ENCODE results near the gene C19orf85. TPM values are rescaled to one million over a fixed set of nuclear protein-coding genes. Genes with fewer than 3 reads are reported as not detected.

C19orf85 gene
- total and polyA plus RNA-seq, 9 donors, result not detected

DNA sequence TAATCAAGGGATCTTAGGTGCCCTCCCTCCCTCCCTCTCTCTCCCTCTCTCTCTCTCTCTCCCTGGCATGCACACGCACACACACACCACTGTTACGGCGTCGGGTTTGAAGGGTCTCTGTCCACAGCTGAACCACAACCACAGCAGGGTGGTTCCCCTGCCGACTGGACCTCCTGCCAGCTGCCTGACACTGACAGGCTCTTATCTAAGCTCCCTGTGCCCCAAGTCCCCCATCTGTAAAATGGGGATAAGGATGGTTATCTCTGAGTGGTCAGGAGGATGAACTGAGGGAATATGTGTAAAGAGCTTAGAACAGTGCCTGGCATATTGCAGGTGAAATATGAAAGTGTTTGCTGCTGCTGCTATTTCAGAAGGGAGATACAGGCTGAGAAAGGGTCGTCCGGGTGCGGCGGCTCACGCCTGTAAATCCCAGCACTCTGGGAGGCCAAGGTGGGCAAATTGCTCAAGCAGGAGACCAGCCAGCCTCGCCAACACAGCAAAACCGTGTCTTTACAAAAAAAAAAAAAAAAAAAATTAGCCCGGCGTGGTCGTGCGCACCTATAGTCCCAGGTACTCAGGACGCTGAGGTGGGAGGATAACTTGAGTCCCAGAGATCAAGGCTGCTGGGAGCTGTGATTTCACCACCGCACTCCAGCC lies 20.6 kb downstream of the C19orf85 start:
- Histone ChIP-seq H3K9me3 (no peaks in the 10 kb centered on the region), H3K4me1 (ENCODE audit: insufficient read depth) (no peaks in the 10 kb centered on the region), H3K27ac (no peak overlapping the region), H3K36me3 (no peaks in the 10 kb centered on the region), H3K27me3 (no peaks in the 10 kb centered on the region), H3K4me3 (no peak overlapping the region)
- 25 to 37% (median 29%) methylated on average over 18 of the region's 18 CpGs for WGBS, 3 donors
- TF ChIP-seq POLR2A (IDR thresholded peaks at IDR 0.05), result no peak
- TF ChIP-seq, protein P1, sequence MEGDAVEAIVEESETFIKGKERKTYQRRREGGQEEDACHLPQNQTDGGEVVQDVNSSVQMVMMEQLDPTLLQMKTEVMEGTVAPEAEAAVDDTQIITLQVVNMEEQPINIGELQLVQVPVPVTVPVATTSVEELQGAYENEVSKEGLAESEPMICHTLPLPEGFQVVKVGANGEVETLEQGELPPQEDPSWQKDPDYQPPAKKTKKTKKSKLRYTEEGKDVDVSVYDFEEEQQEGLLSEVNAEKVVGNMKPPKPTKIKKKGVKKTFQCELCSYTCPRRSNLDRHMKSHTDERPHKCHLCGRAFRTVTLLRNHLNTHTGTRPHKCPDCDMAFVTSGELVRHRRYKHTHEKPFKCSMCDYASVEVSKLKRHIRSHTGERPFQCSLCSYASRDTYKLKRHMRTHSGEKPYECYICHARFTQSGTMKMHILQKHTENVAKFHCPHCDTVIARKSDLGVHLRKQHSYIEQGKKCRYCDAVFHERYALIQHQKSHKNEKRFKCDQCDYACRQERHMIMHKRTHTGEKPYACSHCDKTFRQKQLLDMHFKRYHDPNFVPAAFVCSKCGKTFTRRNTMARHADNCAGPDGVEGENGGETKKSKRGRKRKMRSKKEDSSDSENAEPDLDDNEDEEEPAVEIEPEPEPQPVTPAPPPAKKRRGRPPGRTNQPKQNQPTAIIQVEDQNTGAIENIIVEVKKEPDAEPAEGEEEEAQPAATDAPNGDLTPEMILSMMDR (IDR thresholded peaks at IDR 0.05), result no peak
- TF ChIP-seq EP300 (IDR thresholded peaks at IDR 0.05), result no peak
- intact Hi-C loops (cut with DNase I), result no loop called here
- DNase-seq, result no peak

DNA sequence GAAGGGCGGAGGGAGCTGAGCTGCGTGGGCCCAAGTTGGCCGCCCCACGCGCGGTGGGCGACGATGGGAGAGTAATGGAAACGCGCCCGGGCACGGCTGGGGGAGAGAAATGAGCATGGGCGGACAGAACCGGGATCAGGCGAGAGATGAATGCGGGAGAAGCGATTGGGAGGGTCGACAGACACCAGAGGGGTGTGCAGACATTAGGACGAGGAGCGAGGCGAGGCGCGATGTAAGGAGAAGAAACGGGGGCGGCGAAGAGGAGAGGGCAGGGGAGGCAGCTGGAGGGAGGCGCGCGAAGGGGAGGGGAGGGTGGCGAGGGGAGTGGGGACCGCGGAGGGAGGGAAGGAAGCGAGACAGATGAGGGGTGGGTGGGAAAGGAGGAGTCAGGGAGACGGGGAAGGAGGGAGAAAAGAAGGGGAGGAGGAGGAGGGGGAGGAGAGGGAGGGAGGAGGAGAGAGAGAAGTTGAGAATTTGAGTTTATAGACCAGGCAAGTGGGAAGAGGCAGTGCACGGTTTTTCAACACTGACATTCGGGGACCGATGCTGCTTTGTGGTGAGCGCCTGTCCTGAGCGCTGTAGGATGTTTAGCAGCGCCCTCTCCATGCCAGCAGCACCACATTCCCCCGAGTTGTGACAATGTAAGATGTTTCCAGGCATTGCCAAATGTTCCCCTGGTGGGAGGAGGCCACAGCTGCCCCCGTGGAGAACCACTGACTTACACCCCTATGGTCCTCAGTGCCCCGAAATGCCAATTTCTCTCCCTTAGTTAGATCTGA lies 21.3 kb downstream of the C19orf85 start, which contains the start of gene SHISA7:
Gene SHISA7, minus strand, starts transcription at position 256 of the 779 bp plus-strand sequence. CDS start 437 bp downstream, outside the sequence.
- Histone ChIP-seq H3K4me3 (no peak within 1 kb of the TSS), H3K36me3 (no peaks in the 10 kb centered on the region), H3K27me3 (no peaks in the 10 kb centered on the region), H3K9me3 (no peaks in the 10 kb centered on the region), H3K27ac (no peak within 1 kb of the TSS), H3K4me1 (ENCODE audit: insufficient read depth) (no peaks in the 10 kb centered on the region)
- 1 to 2% (median 1%) methylated on average over 43 of the region's 43 CpGs for WGBS, 3 donors
- DNase-seq, result no peak
- TF ChIP-seq EP300 (IDR thresholded peaks at IDR 0.05) (no peak), POLR2A (IDR thresholded peaks at IDR 0.05) (no peak)
- TF ChIP-seq, protein P1 (IDR thresholded peaks at IDR 0.05), result no peak
- intact Hi-C loops (cut with DNase I), result no loop called here

- intact Hi-C loops (cut with DNase I), result no loop called here
- Histone ChIP-seq H3K36me3 (no peaks in the 10 kb centered on the region), H3K27me3 (no peaks in the 10 kb centered on the region), H3K4me3 (no peak overlapping the region), H3K4me1 (ENCODE audit: insufficient read depth) (no peaks in the 10 kb centered on the region), H3K9me3 (no peaks in the 10 kb centered on the region), H3K27ac (no peak overlapping the region)
- DNase-seq, result no peak
- no peak for TF ChIP-seq POLR2A (IDR thresholded peaks at IDR 0.05)
- TF ChIP-seq, protein P1 (IDR thresholded peaks at IDR 0.05), result no peak
- no peak for TF ChIP-seq EP300 (IDR thresholded peaks at IDR 0.05)
- WGBS, 3 donors, result 1 to 2% (median 1%) methylated on average over 45 to 72 of the region's 72 CpGs
Observed at GRCh38 chr19:55442372-55442961, 22.1 kb downstream of the C19orf85 start.

DNA sequence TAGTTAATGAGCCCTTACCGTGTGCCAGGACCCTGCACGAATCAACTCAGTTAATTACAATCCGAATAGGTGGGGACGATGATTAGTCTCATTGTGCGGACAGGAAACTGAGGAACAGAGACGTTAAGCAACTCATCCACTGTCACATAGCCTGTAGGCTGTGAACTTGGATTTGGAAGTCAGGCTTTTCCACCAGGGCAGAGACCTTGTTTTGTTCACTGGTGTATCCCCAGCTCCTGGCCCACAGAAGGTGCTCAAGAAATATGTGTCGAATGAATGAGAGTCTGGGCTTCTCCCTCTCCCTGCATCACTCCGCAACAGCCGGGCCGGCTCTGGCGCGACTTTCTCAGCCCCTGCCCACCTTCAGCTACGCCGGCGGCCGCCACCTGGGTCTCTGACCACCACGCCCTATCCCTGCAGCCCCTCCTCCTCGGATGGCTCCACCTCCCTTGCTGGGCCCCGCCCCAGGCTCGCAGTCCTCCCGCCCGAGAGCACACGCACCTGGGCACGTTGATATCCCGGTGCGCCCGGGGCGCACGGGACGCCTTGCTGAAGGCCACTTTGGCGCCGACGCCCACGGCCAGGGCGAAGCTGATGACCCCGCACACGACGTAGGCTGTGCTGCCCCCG lies 22.7 kb downstream of the C19orf85 start:
- WGBS, 3 donors, result 1 to 2% (median 2%) methylated on average over 38 to 39 of the region's 39 CpGs
- DNase-seq, result no peak
- intact Hi-C loops (cut with DNase I), result no loop called here
- H3K27me3 ChIP-seq, result no peaks in the 10 kb centered on the region
- H3K4me1 ChIP-seq (ENCODE audit: insufficient read depth), result no peaks in the 10 kb centered on the region
- H3K27ac ChIP-seq, result no peak overlapping the region
- TF ChIP-seq POLR2A (IDR thresholded peaks at IDR 0.05), result no peak
- TF ChIP-seq, protein P1 (IDR thresholded peaks at IDR 0.05), result no peak
- H3K9me3 ChIP-seq, result no peaks in the 10 kb centered on the region
- H3K36me3 ChIP-seq, result no peaks in the 10 kb centered on the region
- no peak overlapping the region for H3K4me3 ChIP-seq

Data from ovary (tissue), 9 donors.